ENCODE measurements around the gene MGST3.

DNA sequence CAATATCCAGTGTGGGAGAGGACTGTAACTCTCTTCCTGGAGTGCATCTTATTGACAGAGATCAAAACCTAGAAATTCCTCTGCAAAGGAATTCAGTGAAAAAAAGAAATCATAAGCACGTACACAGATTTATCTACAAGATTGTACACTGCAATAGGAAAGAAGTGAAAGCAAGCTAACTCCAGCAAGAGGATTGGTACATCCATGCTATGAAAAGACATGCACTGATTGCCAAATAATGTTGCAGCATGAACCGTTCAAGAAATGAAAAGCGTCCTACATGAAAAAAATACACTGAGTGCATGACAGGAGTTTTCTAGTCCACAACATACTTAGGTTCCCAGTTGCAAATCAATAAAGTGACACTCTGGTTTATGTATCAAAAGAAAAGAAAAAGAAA, 1.9 kb upstream of the MGST3 start:
- TF ChIP-seq POLR2AphosphoS5 (IDR thresholded peaks at IDR 0.05; ENCODE audit: low read depth) (no peak), GABPA (IDR thresholded peaks at IDR 0.05; ENCODE audit: low read depth) (no peak), CTCF (IDR thresholded peaks at IDR 0.05; ENCODE audit: insufficient read depth, low read length) (no peak), REST (IDR thresholded peaks at IDR 0.05; ENCODE audit: insufficient replicate concordance, low read depth) (no peak), SPI1 (IDR thresholded peaks at IDR 0.05; ENCODE audit: borderline replicate concordance, low read depth) (no peak)

Data from HL-60 (cell line).